22Rv1 (cell line): ENCODE data around the gene SPIB.

Source experiments
- CTCF ChIP-seq: fragments of 450-650 bp; IDR thresholded peaks from 2 replicates; pipeline ENCODE4 v1.5.1; 2017; ENCODE audit warnings: mild to moderate bottlenecking
- ZFX ChIP-seq: fragments of 450-650 bp; IDR thresholded peaks from 2 replicates; pipeline ENCODE4 v1.6.1; 2017; ENCODE audit warnings: antibody characterized with exemption, borderline replicate concordance

- TF ChIP-seq CTCF (no peak), ZFX (no peak)
Observed at GRCh38 chr19:50475736-50476223, 57.0 kb downstream of the SPIB start.
